Fibroblast of gingiva (primary cell): ENCODE measurements around the gene RNF220.

Source experiments
- DNase-seq: peaks from one replicate; pipeline ENCODE4 v3.0.0-alpha.2; 2011; ENCODE audit warnings: low read depth

Gene RNF220

GRCh38 chr1:44523593-44524591 lies 118.8 kb downstream of the RNF220 start:
- no peak for DNase-seq

- DNase-seq, result no peak
These were observed 119.8 kb downstream of the RNF220 start for GRCh38 chr1:44524655-44525500.

- no peak for DNase-seq
These were observed 121.4 kb downstream of the RNF220 start for GRCh38 chr1:44526295-44527073.

- no peak for DNase-seq
These were observed 126.9 kb downstream of the RNF220 start for GRCh38 chr1:44531785-44532566.

GRCh38 chr1:44532567-44532944 lies 127.5 kb downstream of the RNF220 start:
- no peak for DNase-seq

- no peak for DNase-seq
These were observed 129.7 kb downstream of the RNF220 start for GRCh38 chr1:44534771-44535170.

- DNase-seq, result no peak
These were observed 131.5 kb downstream of the RNF220 start for GRCh38 chr1:44536357-44537209.

- no peak for DNase-seq
These were observed 132.5 kb downstream of the RNF220 start for GRCh38 chr1:44537538-44537937.

- DNase-seq, result no peak
These were observed 132.9 kb downstream of the RNF220 start for GRCh38 chr1:44537956-44538355.

GRCh38 chr1:44539991-44540730 lies 135.1 kb downstream of the RNF220 start:
- no peak for DNase-seq

- DNase-seq, result no peak
These were observed 137.5 kb downstream of the RNF220 start for GRCh38 chr1:44542420-44543063.

GRCh38 chr1:44543064-44543744 lies 138.1 kb downstream of the RNF220 start:
- no peak for DNase-seq

GRCh38 chr1:44543786-44544185 lies 138.7 kb downstream of the RNF220 start:
- DNase-seq, result no peak

- no peak for DNase-seq
These were observed 139.9 kb downstream of the RNF220 start for GRCh38 chr1:44544960-44545359.

- no peak for DNase-seq
These were observed 140.9 kb downstream of the RNF220 start for GRCh38 chr1:44545961-44546360.

- DNase-seq, result no peak
These were observed 141.5 kb downstream of the RNF220 start for GRCh38 chr1:44546403-44547053.

GRCh38 chr1:44547361-44547760 lies 142.3 kb downstream of the RNF220 start:
- DNase-seq, result no peak

GRCh38 chr1:44547837-44548236 lies 142.8 kb downstream of the RNF220 start:
- no peak for DNase-seq
